Left lung (tissue), 10 donors: ENCODE data around the gene TCF7. TPM values are rescaled to one million over a fixed set of nuclear protein-coding genes. Genes with fewer than 3 reads are reported as not detected.

Experiments
- ATAC-seq: fragments of 200-7000 bp; cut with Tn5 transposase; one replicate; pipeline ENCODE4 v1.9.1; 2020; ENCODE audit warnings: moderate library complexity
- DNase-seq, 4 donors: peaks; one replicate each; pipeline ENCODE4 v3.0.0-alpha.2; 2013 to 2020
- H3K27ac ChIP-seq, 2 donors: fragments of 200-600 bp; sonication (generic) in 1 of 2; one replicate each; pipeline versions ENCODE4 v1.5.0 to v1.8.0; 2020 to 2021
- H3K27me3 ChIP-seq, 2 donors: fragments of 200-600 bp; sonication (generic) in 1 of 2; one replicate each; pipeline versions ENCODE4 v1.5.0 to v1.8.0; 2020 to 2021
- H3K36me3 ChIP-seq, 2 donors: fragments of 200-600 bp; sonication (generic) in 1 of 2; one replicate each; pipeline versions ENCODE4 v1.5.0 to v1.8.0; 2020 to 2021
- H3K4me1 ChIP-seq, 2 donors: fragments of 200-600 bp; one replicate each; pipeline ENCODE4 v1.8.0; 2021
- H3K4me3 ChIP-seq, 2 donors: fragments of 200-600 bp; sonication (generic) in 1 of 2; one replicate each; pipeline versions ENCODE4 v1.5.0 to v1.8.0; 2020 to 2021; ENCODE audit warnings: mild to moderate bottlenecking in 1 of 2
- H3K9me3 ChIP-seq, 2 donors: fragments of 200-600 bp; sonication (generic) in 1 of 2; one replicate each; pipeline versions ENCODE4 v1.5.0 to v1.8.0; 2020 to 2021
- CTCF ChIP-seq, 2 donors: fragments of 200-600 bp; sonication (generic) in 1 of 2; IDR thresholded peaks; one replicate each; pipeline versions ENCODE4 v1.5.0 to v1.8.0; 2021; ENCODE audit warnings: antibody characterized with exemption in 2 of 2
- intact Hi-C, 2 donors: fragments of 100-400 bp; cut with DNase I; formaldehyde crosslinking; loops; one replicate each; pipeline versions ENCODE4 v1.11.2 to v1.14.2; 2022
- polyA plus RNA-seq, 6 donors: library from polyadenylated mRNA; unstranded; fragments of 120-200 nt; gene quantifications; one replicate each; pipeline ENCODE4 v1.2.1, GENCODE V29; 2013; ENCODE audit not compliant: insufficient read length in 6 of 6
- total RNA-seq, 2 donors: library from RNA; stranded (reverse); fragmentation: NEBNext Ultra II Directional; extraction: Animal tissue kit (Norgen Biotek cat#: 25700); gene quantifications; one replicate each; pipeline ENCODE4 v1.2.1, GENCODE V29; 2021
- donor health status: DM: no; HTN: yes; CAD: no.
- donor health status: DM: no; HTN: no; CAD: no.

Gene TCF7
- total and polyA plus RNA-seq, 8 donors, result 4.8 to 18.8 (median 17.4) TPM

GRCh38 chr5:134071614-134072207 lies 42.8 kb upstream of the TCF7 start:
- H3K4me3 ChIP-seq, result no peak overlapping the region

GRCh38 chr5:134072471-134073210 lies 41.8 kb upstream of the TCF7 start:
- Histone ChIP-seq H3K4me1 (peaks cover 0 to 11% of the 10 kb centered on the region in 2 donors), H3K9me3 (no peaks in the 10 kb centered on the region), H3K4me3 (no peak overlapping the region), H3K36me3 (no peaks in the 10 kb centered on the region), H3K27me3 (peaks cover 17 to 45% of the 10 kb centered on the region in 2 donors), H3K27ac (no peak overlapping the region)
- intact Hi-C loops, result no loop called here
- ATAC-seq (no peak), DNase-seq (no peak)
- TF ChIP-seq CTCF (IDR thresholded peaks at IDR 0.05), result no peak

More at GRCh38 chr5:134071614-134072207, 42.8 kb upstream of the TCF7 start:
- DNase-seq (no peak), ATAC-seq (no peak)
- peaks cover 17 to 46% of the 10 kb centered on the region in 2 donors for H3K27me3 ChIP-seq
- peaks cover 0 to 11% of the 10 kb centered on the region in 2 donors for H3K4me1 ChIP-seq
- no peaks in the 10 kb centered on the region for H3K9me3 ChIP-seq
- no peaks in the 10 kb centered on the region for H3K36me3 ChIP-seq
- no peak overlapping the region for H3K27ac ChIP-seq
- TF ChIP-seq CTCF (IDR thresholded peaks at IDR 0.05), result no peak
- intact Hi-C loops, result no loop called here

- peaks cover 17 to 40% of the 10 kb centered on the region in 2 donors for H3K27me3 ChIP-seq
Measured at GRCh38 chr5:134073404-134073803, 41.1 kb upstream of the TCF7 start.

GRCh38 chr5:134075102-134075501 lies 39.4 kb upstream of the TCF7 start:
- DNase-seq, result no peak

More at GRCh38 chr5:134073404-134073803, 41.1 kb upstream of the TCF7 start:
- H3K9me3 ChIP-seq, result no peaks in the 10 kb centered on the region
- no peak for ATAC-seq
- intact Hi-C loops, result no loop called here
- DNase-seq, result no peak
- H3K4me1 ChIP-seq, result peaks cover 0 to 11% of the 10 kb centered on the region in 2 donors
- H3K4me3 ChIP-seq, result no peak overlapping the region
- no peak overlapping the region for H3K27ac ChIP-seq
- H3K36me3 ChIP-seq, result no peaks in the 10 kb centered on the region
- TF ChIP-seq CTCF (IDR thresholded peaks at IDR 0.05), result no peak

More at GRCh38 chr5:134075102-134075501, 39.4 kb upstream of the TCF7 start:
- H3K27me3 ChIP-seq, result peaks cover 15 to 28% of the 10 kb centered on the region in 2 donors
- no peak overlapping the region for H3K4me3 ChIP-seq
- H3K4me1 ChIP-seq, result peaks cover 0 to 11% of the 10 kb centered on the region in 2 donors
- no peaks in the 10 kb centered on the region for H3K36me3 ChIP-seq
- no peak for ATAC-seq
- intact Hi-C loops, result no loop called here
- H3K9me3 ChIP-seq, result no peaks in the 10 kb centered on the region
- H3K27ac ChIP-seq, result no peak overlapping the region
- TF ChIP-seq CTCF (IDR thresholded peaks at IDR 0.05), result no peak
